ENCODE measurements around the gene INPP5K. TPM values are rescaled to one million over a fixed set of nuclear protein-coding genes. Genes with fewer than 3 reads are reported as not detected.

INPP5K gene
- polyA plus RNA-seq, 1 donor = 18.3 TPM

- WGBS (ENCODE audit: insufficient coverage, low lambda C conversion rate) = no CpG with 5 or more reads among the region's 13 CpGs
- Histone ChIP-seq H3K9me3 (ENCODE audit: control insufficient read depth, low read depth, low read length) (no peaks in the 10 kb centered on the region), H3K4me1 (ENCODE audit: control insufficient read depth, insufficient read depth, low read length) (peaks cover 12% of the 10 kb centered on the region), H3K27ac (ENCODE audit: low read length) (no peak overlapping the region), H3K27me3 (ENCODE audit: control insufficient read depth, insufficient read depth, low read length) (no peaks in the 10 kb centered on the region), H3K4me3 (ENCODE audit: low read length) (no peak overlapping the region), H3K36me3 (ENCODE audit: control insufficient read depth, insufficient read depth, low read length) (peaks cover 20% of the 10 kb centered on the region)
- DNase-seq = no peak
Measured at GRCh38 chr17:1506649-1507267, 9.7 kb downstream of the INPP5K start.

GRCh38 chr17:1505586-1505985 is 10.8 kb downstream of the INPP5K start:
- H3K4me3 ChIP-seq (ENCODE audit: low read length) = no peak overlapping the region
- peaks cover 16% of the 10 kb centered on the region for H3K36me3 ChIP-seq (ENCODE audit: control insufficient read depth, insufficient read depth, low read length)
- no peak overlapping the region for H3K27ac ChIP-seq (ENCODE audit: low read length)
- no CpG with 5 or more reads among the region's 5 CpGs for WGBS (ENCODE audit: insufficient coverage, low lambda C conversion rate)
- no peaks in the 10 kb centered on the region for H3K27me3 ChIP-seq (ENCODE audit: control insufficient read depth, insufficient read depth, low read length)
- H3K9me3 ChIP-seq (ENCODE audit: control insufficient read depth, low read depth, low read length) = no peaks in the 10 kb centered on the region
- H3K4me1 ChIP-seq (ENCODE audit: control insufficient read depth, insufficient read depth, low read length) = peaks cover 12% of the 10 kb centered on the region
- DNase-seq = no peak

GRCh38 chr17:1504866-1505265 is 11.5 kb downstream of the INPP5K start:
- no peak for DNase-seq
- H3K27ac ChIP-seq (ENCODE audit: low read length) = no peak overlapping the region
- no peaks in the 10 kb centered on the region for H3K27me3 ChIP-seq (ENCODE audit: control insufficient read depth, insufficient read depth, low read length)
- H3K9me3 ChIP-seq (ENCODE audit: control insufficient read depth, low read depth, low read length) = no peaks in the 10 kb centered on the region
- peaks cover 11% of the 10 kb centered on the region for H3K4me1 ChIP-seq (ENCODE audit: control insufficient read depth, insufficient read depth, low read length)
- no CpG with 5 or more reads among the region's 3 CpGs for WGBS (ENCODE audit: insufficient coverage, low lambda C conversion rate)
- H3K36me3 ChIP-seq (ENCODE audit: control insufficient read depth, insufficient read depth, low read length) = peaks cover 16% of the 10 kb centered on the region
- no peak overlapping the region for H3K4me3 ChIP-seq (ENCODE audit: low read length)

- DNase-seq = no peak
- WGBS (ENCODE audit: insufficient coverage, low lambda C conversion rate) = 53% methylated on average over 3 of the region's 10 CpGs
- H3K27ac ChIP-seq (ENCODE audit: low read length) = no peak overlapping the region
Measured at GRCh38 chr17:1503699-1504098, 12.7 kb downstream of the INPP5K start.

GRCh38 chr17:1498869-1499268 is 17.5 kb downstream of the INPP5K start:
- Histone ChIP-seq H3K27me3 (ENCODE audit: control insufficient read depth, insufficient read depth, low read length) (no peaks in the 10 kb centered on the region), H3K36me3 (ENCODE audit: control insufficient read depth, insufficient read depth, low read length) (peaks cover 27% of the 10 kb centered on the region), H3K27ac (ENCODE audit: low read length) (no peak overlapping the region), H3K9me3 (ENCODE audit: control insufficient read depth, low read depth, low read length) (no peaks in the 10 kb centered on the region), H3K4me3 (ENCODE audit: low read length) (no peak overlapping the region), H3K4me1 (ENCODE audit: control insufficient read depth, insufficient read depth, low read length) (no peaks in the 10 kb centered on the region)
- DNase-seq = no peak
- WGBS (ENCODE audit: insufficient coverage, low lambda C conversion rate) = no CpG with 5 or more reads among the region's 9 CpGs

More at GRCh38 chr17:1503699-1504098, 12.7 kb downstream of the INPP5K start:
- H3K9me3 ChIP-seq (ENCODE audit: control insufficient read depth, low read depth, low read length) = no peaks in the 10 kb centered on the region
- no peaks in the 10 kb centered on the region for H3K4me1 ChIP-seq (ENCODE audit: control insufficient read depth, insufficient read depth, low read length)
- H3K4me3 ChIP-seq (ENCODE audit: low read length) = no peak overlapping the region
- H3K36me3 ChIP-seq (ENCODE audit: control insufficient read depth, insufficient read depth, low read length) = peaks cover 18% of the 10 kb centered on the region
- no peaks in the 10 kb centered on the region for H3K27me3 ChIP-seq (ENCODE audit: control insufficient read depth, insufficient read depth, low read length)

GRCh38 chr17:1498233-1498632 is 18.2 kb downstream of the INPP5K start:
- Histone ChIP-seq H3K27me3 (ENCODE audit: control insufficient read depth, insufficient read depth, low read length) (no peaks in the 10 kb centered on the region), H3K36me3 (ENCODE audit: control insufficient read depth, insufficient read depth, low read length) (peaks cover 27% of the 10 kb centered on the region), H3K9me3 (ENCODE audit: control insufficient read depth, low read depth, low read length) (no peaks in the 10 kb centered on the region), H3K27ac (ENCODE audit: low read length) (no peak overlapping the region), H3K4me3 (ENCODE audit: low read length) (no peak overlapping the region), H3K4me1 (ENCODE audit: control insufficient read depth, insufficient read depth, low read length) (peaks cover under 1% of the 10 kb centered on the region)
- no peak for DNase-seq
- no CpG with 5 or more reads among the region's 2 CpGs for WGBS (ENCODE audit: insufficient coverage, low lambda C conversion rate)

GRCh38 chr17:1497831-1498230 is 18.6 kb downstream of the INPP5K start:
- WGBS (ENCODE audit: insufficient coverage, low lambda C conversion rate) = no CpG with 5 or more reads among the region's 15 CpGs
- Histone ChIP-seq H3K4me3 (ENCODE audit: low read length) (no peak overlapping the region), H3K27me3 (ENCODE audit: control insufficient read depth, insufficient read depth, low read length) (peaks cover under 1% of the 10 kb centered on the region), H3K9me3 (ENCODE audit: control insufficient read depth, low read depth, low read length) (no peaks in the 10 kb centered on the region), H3K4me1 (ENCODE audit: control insufficient read depth, insufficient read depth, low read length) (peaks cover 4% of the 10 kb centered on the region), H3K36me3 (ENCODE audit: control insufficient read depth, insufficient read depth, low read length) (peaks cover 27% of the 10 kb centered on the region), H3K27ac (ENCODE audit: low read length) (no peak overlapping the region)
- DNase-seq = no peak

- Histone ChIP-seq H3K9me3 (ENCODE audit: control insufficient read depth, low read depth, low read length) (peaks cover 5% of the 10 kb centered on the region), H3K4me3 (ENCODE audit: low read length) (no peak overlapping the region), H3K27me3 (ENCODE audit: control insufficient read depth, insufficient read depth, low read length) (peaks cover 11% of the 10 kb centered on the region), H3K4me1 (ENCODE audit: control insufficient read depth, insufficient read depth, low read length) (peaks cover 14% of the 10 kb centered on the region), H3K36me3 (ENCODE audit: control insufficient read depth, insufficient read depth, low read length) (peaks cover 27% of the 10 kb centered on the region), H3K27ac (ENCODE audit: low read length) (no peak overlapping the region)
- DNase-seq = no peak
- WGBS (ENCODE audit: insufficient coverage, low lambda C conversion rate) = no CpG with 5 or more reads among the region's 14 CpGs
Measured at GRCh38 chr17:1496869-1497268, 19.5 kb downstream of the INPP5K start.

- Histone ChIP-seq H3K36me3 (ENCODE audit: control insufficient read depth, insufficient read depth, low read length) (peaks cover 27% of the 10 kb centered on the region), H3K9me3 (ENCODE audit: control insufficient read depth, low read depth, low read length) (peaks cover 5% of the 10 kb centered on the region), H3K4me3 (ENCODE audit: low read length) (no peak overlapping the region)
Measured at GRCh38 chr17:1495265-1495989, 21.0 kb downstream of the INPP5K start.

GRCh38 chr17:1494736-1495253 is 21.6 kb downstream of the INPP5K start:
- H3K27me3 ChIP-seq (ENCODE audit: control insufficient read depth, insufficient read depth, low read length) = peaks cover 12% of the 10 kb centered on the region
- no peak overlapping the region for H3K4me3 ChIP-seq (ENCODE audit: low read length)
- no CpG with 5 or more reads among the region's 11 CpGs for WGBS (ENCODE audit: insufficient coverage, low lambda C conversion rate)
- H3K36me3 ChIP-seq (ENCODE audit: control insufficient read depth, insufficient read depth, low read length) = peaks cover 26% of the 10 kb centered on the region
- no peak for DNase-seq
- peaks cover 5% of the 10 kb centered on the region for H3K9me3 ChIP-seq (ENCODE audit: control insufficient read depth, low read depth, low read length)
- no peak overlapping the region for H3K27ac ChIP-seq (ENCODE audit: low read length)
- peaks cover 19% of the 10 kb centered on the region for H3K4me1 ChIP-seq (ENCODE audit: control insufficient read depth, insufficient read depth, low read length)

More at GRCh38 chr17:1495265-1495989, 21.0 kb downstream of the INPP5K start:
- Histone ChIP-seq H3K27me3 (ENCODE audit: control insufficient read depth, insufficient read depth, low read length) (peaks cover 12% of the 10 kb centered on the region), H3K27ac (ENCODE audit: low read length) (no peak overlapping the region), H3K4me1 (ENCODE audit: control insufficient read depth, insufficient read depth, low read length) (peaks cover 16% of the 10 kb centered on the region)
- DNase-seq = no peak
- 82% methylated on average over 2 of the region's 14 CpGs for WGBS (ENCODE audit: insufficient coverage, low lambda C conversion rate)

All from large intestine (tissue), 3 donors.